Measurements from ENCODE around the gene ACTR2. TPM values are rescaled to one million over a fixed set of nuclear protein-coding genes. Genes with fewer than 3 reads are reported as not detected.
A peak's percentile ranks its signal among the peaks of the same experiment; 100 is the strongest.

ACTR2 gene
- total RNA-seq, 4 donors from 2014 or later, result 41.5 to 56.9 (median 49.8) TPM

- no peak for TF ChIP-seq POLR2A (IDR thresholded peaks at IDR 0.05)
- no peak for TF ChIP-seq POLR2AphosphoS5 (IDR thresholded peaks at IDR 0.05)
- no peak for TF ChIP-seq EP300 (IDR thresholded peaks at IDR 0.05)
- peak; percentile 47 to 62 for TF ChIP-seq CTCF (IDR thresholded peaks at IDR 0.05)
- WGBS, result 43% methylated on average over 8 of the region's 8 CpGs
- Histone ChIP-seq H3K36me3 (peaks cover 46% of the 10 kb centered on the region), H3K4me3 (no peak overlapping the region), H3K9me3 (no peaks in the 10 kb centered on the region), H3K27ac (no peak overlapping the region), H3K27me3 (no peaks in the 10 kb centered on the region), H3K4me1 (no peaks in the 10 kb centered on the region)
- DNase-seq (ENCODE audit: low spot score in 2 of 2), result no peak
These were observed 37.4 kb downstream of the ACTR2 start for GRCh38 chr2:65264821-65265670.

- H3K4me3 ChIP-seq, result no peak overlapping the region
- H3K27me3 ChIP-seq, result no peaks in the 10 kb centered on the region
- no peaks in the 10 kb centered on the region for H3K9me3 ChIP-seq
- H3K4me1 ChIP-seq, result no peaks in the 10 kb centered on the region
- TF ChIP-seq POLR2A (IDR thresholded peaks at IDR 0.05) (no peak), POLR2AphosphoS5 (IDR thresholded peaks at IDR 0.05) (no peak)
- no peak for DNase-seq (ENCODE audit: low spot score in 2 of 2)
- H3K27ac ChIP-seq, result no peak overlapping the region
- H3K36me3 ChIP-seq, result peaks cover 42% of the 10 kb centered on the region
These were observed 38.0 kb downstream of the ACTR2 start for GRCh38 chr2:65265671-65266045.

DNA sequence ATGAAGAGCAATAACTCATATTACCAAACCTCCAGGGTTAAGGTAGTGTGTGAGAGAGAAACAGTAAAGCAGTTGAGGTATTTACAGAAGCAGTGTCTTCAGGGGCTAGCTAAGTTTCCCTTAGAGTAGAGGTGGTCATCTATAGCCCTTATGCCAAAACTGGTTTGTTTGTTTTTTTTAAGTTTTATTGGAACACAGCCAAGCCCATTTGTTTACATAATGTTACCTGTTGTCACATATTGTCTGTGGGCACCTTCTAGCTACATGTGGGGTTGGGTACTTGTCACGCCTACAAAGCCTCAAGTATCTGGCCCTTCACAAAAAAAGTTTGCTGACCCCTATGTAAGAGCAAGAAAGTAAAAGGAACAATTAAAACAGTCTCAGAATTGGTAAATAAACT lies 39.4 kb downstream of the ACTR2 start:
- WGBS, result 100% methylated on average over 1 of the region's 1 CpG
- Histone ChIP-seq H3K9me3 (no peaks in the 10 kb centered on the region), H3K36me3 (peaks cover 50% of the 10 kb centered on the region), H3K27ac (no peak overlapping the region), H3K27me3 (no peaks in the 10 kb centered on the region), H3K4me1 (no peaks in the 10 kb centered on the region), H3K4me3 (no peak overlapping the region)
- no peak for TF ChIP-seq POLR2A (IDR thresholded peaks at IDR 0.05)
- no peak for TF ChIP-seq CTCF (IDR thresholded peaks at IDR 0.05)
- TF ChIP-seq POLR2AphosphoS5 (IDR thresholded peaks at IDR 0.05), result no peak
- TF ChIP-seq EP300 (IDR thresholded peaks at IDR 0.05), result no peak
- DNase-seq (ENCODE audit: low spot score in 2 of 2), result no peak

DNA sequence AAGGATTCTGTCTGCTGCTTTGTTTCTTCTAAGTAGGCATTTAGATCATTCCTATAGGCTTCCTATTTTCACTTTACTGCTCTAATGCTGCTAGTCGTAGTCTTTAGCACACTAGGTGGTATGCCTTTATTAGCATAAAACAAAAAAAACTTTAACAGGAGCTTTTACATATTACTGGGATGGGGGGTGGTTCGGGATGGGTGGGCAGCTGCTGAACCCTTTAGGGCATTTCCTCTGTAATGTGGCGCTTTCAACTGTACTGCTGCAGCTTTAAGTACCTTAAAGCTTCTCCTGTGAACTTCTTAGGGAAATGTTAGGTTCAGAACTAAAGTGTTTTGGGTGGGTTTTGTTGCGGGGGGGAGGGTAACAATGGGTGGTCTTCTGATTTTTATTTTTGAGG lies 41.3 kb downstream of the ACTR2 start:
- no peak for TF ChIP-seq EP300 (IDR thresholded peaks at IDR 0.05)
- TF ChIP-seq POLR2AphosphoS5 (IDR thresholded peaks at IDR 0.05), result no peak
- TF ChIP-seq POLR2A (IDR thresholded peaks at IDR 0.05), result no peak
- no peak for TF ChIP-seq CTCF (IDR thresholded peaks at IDR 0.05)
- no peak for DNase-seq (ENCODE audit: low spot score in 2 of 2)
- WGBS, result 55% methylated on average over 4 of the region's 4 CpGs
- Histone ChIP-seq H3K27me3 (no peaks in the 10 kb centered on the region), H3K4me1 (no peaks in the 10 kb centered on the region), H3K9me3 (no peaks in the 10 kb centered on the region), H3K36me3 (peaks cover 53% of the 10 kb centered on the region), H3K27ac (no peak overlapping the region), H3K4me3 (no peak overlapping the region)

GRCh38 chr2:65273344-65273743 lies 45.7 kb downstream of the ACTR2 start:
- WGBS, result 97% methylated on average over 8 of the region's 8 CpGs
- H3K27me3 ChIP-seq, result no peaks in the 10 kb centered on the region
- H3K4me3 ChIP-seq, result no peak overlapping the region
- H3K36me3 ChIP-seq, result peaks cover 31% of the 10 kb centered on the region
- H3K27ac ChIP-seq, result no peak overlapping the region
- no peak for DNase-seq (ENCODE audit: low spot score in 2 of 2)
- no peak for TF ChIP-seq POLR2A (IDR thresholded peaks at IDR 0.05)
- TF ChIP-seq EP300 (IDR thresholded peaks at IDR 0.05), result no peak
- TF ChIP-seq POLR2AphosphoS5 (IDR thresholded peaks at IDR 0.05), result no peak
- no peak for TF ChIP-seq CTCF (IDR thresholded peaks at IDR 0.05)
- H3K9me3 ChIP-seq, result no peaks in the 10 kb centered on the region
- H3K4me1 ChIP-seq, result no peaks in the 10 kb centered on the region
